A673 (cell line): ENCODE data around the gene TCP11. TPM values are rescaled to one million over a fixed set of nuclear protein-coding genes. Genes with fewer than 3 reads are reported as not detected.

Experiments used
- BruUV-seq: library from RNA; stranded (reverse); fragments of 400-500 nt; replicated peaks from 2 replicates; lab custom pipeline; 2021; lab: Mats Ljungman, UMichigan
- CTCF ChIA-PET: fragments of 300-600 bp; sonication (Branson Sonifier 250); formaldehyde crosslinking; loops from one replicate; lab custom pipeline; 2022; ENCODE audit warnings: antibody characterized with exemption; lab: Charles Lee
- POLR2A ChIA-PET: fragments of 300-600 bp; sonication (Branson Sonifier 250); formaldehyde crosslinking; loops from one replicate; lab custom pipeline; 2022; ENCODE audit warnings: antibody characterized with exemption; ENCODE audit not compliant: low non-redundant PET; lab: Charles Lee
- DNase-seq: peaks from one replicate; pipeline ENCODE4 v3.0.0-alpha.2; 2015; ENCODE audit warnings: low spot score
- H3K27ac ChIP-seq: fragments of 200-600 bp; sonication (generic); 2 replicates; pipeline ENCODE4 v1.5.1; 2016; ENCODE audit warnings: mixed run types, low read depth, mild to moderate bottlenecking, mixed read lengths, antibody characterized with exemption, low read length; ENCODE audit not compliant: poor library complexity, severe bottlenecking
- H3K27me3 ChIP-seq: fragments of 200-600 bp; sonication (generic); replicated peaks from 2 replicates; pipeline ENCODE4 v1.6.1; 2017; ENCODE audit warnings: mixed run types, low read depth, mild to moderate bottlenecking, mixed read lengths, antibody characterized with exemption, low read length; ENCODE audit not compliant: insufficient read depth, poor library complexity
- H3K36me3 ChIP-seq: fragments of 200-600 bp; sonication (generic); 2 replicates; pipeline ENCODE4 v1.6.1; 2016; ENCODE audit warnings: mixed run types, mild to moderate bottlenecking, mixed read lengths, antibody characterized with exemption, low read length; ENCODE audit not compliant: insufficient read depth, poor library complexity, severe bottlenecking
- H3K4me1 ChIP-seq: fragments of 200-600 bp; sonication (generic); 2 replicates; pipeline ENCODE4 v1.6.1; 2017; ENCODE audit warnings: mixed run types, mild to moderate bottlenecking, mixed read lengths, antibody characterized with exemption, low read length; ENCODE audit not compliant: insufficient read depth, poor library complexity, severe bottlenecking
- H3K4me3 ChIP-seq: fragments of 200-600 bp; sonication (generic); 2 replicates; pipeline ENCODE4 v1.5.1; 2016; ENCODE audit warnings: low read depth, mixed run types, mild to moderate bottlenecking, mixed read lengths, low read length; ENCODE audit not compliant: poor library complexity, severe bottlenecking
- H3K9me3 ChIP-seq: fragments of 200-600 bp; sonication (generic); 2 replicates; pipeline ENCODE4 v1.6.1; 2016; ENCODE audit warnings: mixed run types, low read depth, mild to moderate bottlenecking, mixed read lengths, antibody characterized with exemption, low read length; ENCODE audit not compliant: poor library complexity, severe bottlenecking
- CTCF ChIP-seq: fragments of 300-800, 200-600 bp; sonication (generic); conservative IDR thresholded peaks from 2 replicates; pipeline ENCODE4 v1.5.1; 2017; ENCODE audit warnings: low read depth, mild to moderate bottlenecking, antibody characterized with exemption, low read length, moderate library complexity, mixed read lengths
- EZH2 ChIP-seq: fragments of 200-600 bp; sonication (generic); IDR thresholded peaks from 2 replicates; pipeline ENCODE4 v1.6.1; 2017; ENCODE audit warnings: borderline replicate concordance, low read depth, mild to moderate bottlenecking, mixed read lengths, antibody characterized with exemption, low read length; ENCODE audit not compliant: poor library complexity, severe bottlenecking
- intact Hi-C: fragments of 100-400 bp; cut with micrococcal nuclease; formaldehyde crosslinking; loops from one replicate; pipeline ENCODE4 v1.10.0; 2022; ENCODE audit not compliant: unreplicated experiment
- total RNA-seq: library from RNA; stranded (reverse); gene quantifications from 2 replicates; pipeline ENCODE4 v1.2.3, GENCODE V29; 2021

The TCP11 gene
- total RNA-seq, 1 experiment from 2014 or later: not detected

- intact Hi-C loops: no loop called here
- POLR2A ChIA-PET: interaction anchor here (0.6 kb wide), 1 partner anchor 1887 kb away, joined by 3 read pairs; no protein-coding TSS in a partner anchor
Measured at GRCh38 chr6:35177157-35177556, 36.0 kb upstream of the TCP11 start.

GRCh38 chr6:35176301-35177024 is 35.3 kb upstream of the TCP11 start:
- Histone ChIP-seq H3K27me3 (no peaks in the 10 kb centered on the region), H3K27ac (no peak overlapping the region), H3K4me1 (peaks cover 3% of the 10 kb centered on the region), H3K4me3 (no peak overlapping the region), H3K36me3 (no peaks in the 10 kb centered on the region), H3K9me3 (no peaks in the 10 kb centered on the region)
- CTCF ChIA-PET: interaction anchor here (0.7 kb wide), 1 partner anchor 1697 kb away, joined by 3 read pairs; no protein-coding TSS in a partner anchor
- no peak for TF ChIP-seq EZH2
- no peak for TF ChIP-seq CTCF
- intact Hi-C loops: no loop called here
- POLR2A ChIA-PET: no interaction called here
- no TSS peak for BruUV-seq
- no peak for DNase-seq

More at GRCh38 chr6:35177157-35177556, 36.0 kb upstream of the TCP11 start:
- CTCF ChIA-PET: no interaction called here
- Histone ChIP-seq H3K36me3 (no peaks in the 10 kb centered on the region), H3K27ac (no peak overlapping the region), H3K4me3 (no peak overlapping the region), H3K9me3 (no peaks in the 10 kb centered on the region), H3K4me1 (peaks cover 8% of the 10 kb centered on the region), H3K27me3 (no peaks in the 10 kb centered on the region)
- TF ChIP-seq EZH2: no peak
- TF ChIP-seq CTCF: no peak
- no TSS peak for BruUV-seq
- no peak for DNase-seq

GRCh38 chr6:35174501-35174900 is 33.4 kb upstream of the TCP11 start:
- BruUV-seq: no TSS peak
- intact Hi-C loops: no loop called here
- H3K4me1 ChIP-seq: no peaks in the 10 kb centered on the region
- H3K27me3 ChIP-seq: no peaks in the 10 kb centered on the region
- H3K4me3 ChIP-seq: no peak overlapping the region
- H3K36me3 ChIP-seq: no peaks in the 10 kb centered on the region
- CTCF ChIA-PET: no interaction called here
- TF ChIP-seq EZH2: no peak
- no peak for TF ChIP-seq CTCF
- DNase-seq: no peak
- H3K9me3 ChIP-seq: no peaks in the 10 kb centered on the region
- POLR2A ChIA-PET: no interaction called here
- no peak overlapping the region for H3K27ac ChIP-seq
